HG03378 (cell line): ENCODE data around the gene PTPRJ.
"Not testable (repeated sequence)": the region's sequence is repeated elsewhere in the genome, so short reads cannot be mapped to it uniquely, and the experiment has no call there.

Experiments used
- ATAC-seq: cut with Tn5 transposase; IDR thresholded peaks from one replicate; pipeline ENCODE4 v1.9.1; 2021; ENCODE audit warnings: mild to moderate bottlenecking, moderate library complexity; ENCODE audit not compliant: unreplicated experiment

PTPRJ gene

GRCh38 chr11:47980088-47980906, at the start of gene PTPRJ:
Gene PTPRJ (plus strand): TSS chr11:47980559. CDS start chr11:47980913, 354 bp downstream.
- ATAC-seq = peak; percentile 35

GRCh38 chr11:47932544-47932943, 47.8 kb upstream of the PTPRJ start:
- ATAC-seq = no peak

GRCh38 chr11:47933797-47934196, 46.6 kb upstream of the PTPRJ start:
- not testable (repeated sequence) for ATAC-seq

GRCh38 chr11:47938791-47939560, 41.4 kb upstream of the PTPRJ start:
- ATAC-seq = no peak

- no peak for ATAC-seq
Observed at GRCh38 chr11:47940904-47941649, 39.3 kb upstream of the PTPRJ start.

GRCh38 chr11:47941907-47942558, 38.3 kb upstream of the PTPRJ start:
- no peak for ATAC-seq

GRCh38 chr11:47943721-47944586, 36.4 kb upstream of the PTPRJ start:
- no peak for ATAC-seq

- ATAC-seq = no peak
Observed at GRCh38 chr11:47944632-47945031, 35.7 kb upstream of the PTPRJ start.

- no peak for ATAC-seq
Observed at GRCh38 chr11:47946682-47947559, 33.4 kb upstream of the PTPRJ start.

GRCh38 chr11:47948137-47948536, 32.2 kb upstream of the PTPRJ start:
- ATAC-seq = no peak

- not testable (repeated sequence) for ATAC-seq
Observed at GRCh38 chr11:47949001-47949675, 31.2 kb upstream of the PTPRJ start.

- ATAC-seq = peak; percentile 78
Observed at GRCh38 chr11:47950396-47950795, 30.0 kb upstream of the PTPRJ start.

GRCh38 chr11:47951504-47951903, 28.9 kb upstream of the PTPRJ start:
- ATAC-seq = not testable (repeated sequence)

GRCh38 chr11:47955061-47955755, 25.2 kb upstream of the PTPRJ start:
- no peak for ATAC-seq

GRCh38 chr11:47960015-47960414, 20.3 kb upstream of the PTPRJ start:
- ATAC-seq = no peak

GRCh38 chr11:47961383-47961782, 19.0 kb upstream of the PTPRJ start:
- no peak for ATAC-seq

- no peak for ATAC-seq
Observed at GRCh38 chr11:47964546-47964945, 15.8 kb upstream of the PTPRJ start.
